ENCODE data around the gene KIF2C.

The KIF2C gene

GRCh38 chr1:44817307-44817706, 77.7 kb downstream of the KIF2C start:
- DNase-seq = no peak
